Posterior cingulate gyrus (tissue), 11 donors: ENCODE measurements around the gene NUDT15.
A peak's percentile ranks its signal among the peaks of the same experiment; 100 is the strongest.
"Not testable (repeated sequence)": the region's sequence is repeated elsewhere in the genome, so short reads cannot be mapped to it uniquely, and the experiment has no call there.

ENCODE experiments used
- DNase-seq, 10 donors: peaks; one replicate each; pipeline versions ENCODE4 v3.0.0 to v3.0.0-alpha.2; 2020 to 2021; ENCODE audit warnings: mixed read lengths in 3 of 10
- intact Hi-C: fragments of 100-400 bp; cut with DNase I; formaldehyde crosslinking; loops from one replicate; pipeline ENCODE4 v1.15.1; 2023

NUDT15 gene

DNA sequence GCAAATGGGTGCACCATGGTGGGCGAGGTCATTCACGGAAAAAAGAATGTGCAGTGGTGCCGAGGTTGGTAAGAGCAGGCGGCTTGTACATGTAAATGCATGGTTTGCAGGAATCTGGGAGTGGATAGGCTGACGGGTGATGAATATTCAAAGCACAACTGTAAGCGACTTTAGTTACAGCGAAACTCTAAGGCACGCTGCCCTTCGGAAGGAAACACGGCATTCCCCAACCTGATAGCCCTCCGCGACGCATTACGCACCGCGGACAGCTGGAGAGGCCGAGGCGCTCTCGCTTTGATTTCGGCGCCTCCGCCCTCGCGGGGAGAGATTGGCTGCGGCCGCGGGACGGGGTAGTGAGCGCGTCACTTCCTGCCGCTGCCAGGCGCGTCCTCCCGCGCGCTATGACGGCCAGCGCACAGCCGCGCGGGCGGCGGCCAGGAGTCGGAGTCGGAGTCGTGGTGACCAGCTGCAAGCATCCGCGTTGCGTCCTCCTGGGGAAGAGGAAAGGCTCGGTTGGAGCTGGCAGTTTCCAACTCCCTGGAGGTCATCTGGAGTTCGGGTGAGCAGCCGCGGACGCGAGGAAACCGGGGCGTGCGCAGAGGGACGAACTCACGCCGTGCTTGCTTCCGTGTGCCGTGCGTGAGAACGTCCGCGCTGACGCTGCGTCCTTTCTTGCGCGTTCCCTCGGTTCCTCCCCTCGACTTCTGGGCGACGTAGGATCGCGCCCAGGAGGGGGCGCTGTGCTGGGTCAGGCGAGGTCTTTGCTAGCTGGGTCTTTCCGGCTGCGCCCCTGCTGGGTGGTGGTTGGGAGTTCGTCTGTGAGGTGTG lies at the start of gene NUDT15:
TSS of gene NUDT15 (plus strand) at position 381 of the 828 bp plus-strand sequence. CDS start at position 402, 21 bp downstream.
- DNase-seq: peak; percentile 85 to 99 (median 92)
- intact Hi-C loops: loop anchor here (2.0 kb wide), 1 partner anchor 57 kb away; the partner anchor contains the start of gene MED4

DNA sequence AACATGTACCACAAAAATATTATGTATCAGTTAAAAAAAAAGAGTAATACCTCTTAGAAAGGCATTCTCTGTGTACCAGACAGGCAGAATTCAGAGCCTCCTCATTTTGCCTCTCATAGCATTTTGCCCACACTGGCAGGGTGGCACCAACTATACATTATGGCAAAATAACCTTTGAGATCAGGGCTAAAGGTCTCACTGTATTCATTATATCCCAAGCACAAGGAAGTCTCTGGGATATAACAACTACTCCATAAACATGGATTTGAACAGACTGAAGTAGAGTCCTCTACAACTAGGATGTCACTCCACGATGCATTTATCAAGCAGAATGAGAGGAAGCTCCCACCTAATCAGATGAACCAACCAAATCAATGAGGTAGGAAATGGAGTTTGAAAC lies 47.1 kb upstream of the NUDT15 start:
- intact Hi-C loops: no loop called here
- no peak for DNase-seq

- no peak for DNase-seq
- intact Hi-C loops: no loop called here
These were observed 46.5 kb upstream of the NUDT15 start for GRCh38 chr13:47990920-47991466.

DNA sequence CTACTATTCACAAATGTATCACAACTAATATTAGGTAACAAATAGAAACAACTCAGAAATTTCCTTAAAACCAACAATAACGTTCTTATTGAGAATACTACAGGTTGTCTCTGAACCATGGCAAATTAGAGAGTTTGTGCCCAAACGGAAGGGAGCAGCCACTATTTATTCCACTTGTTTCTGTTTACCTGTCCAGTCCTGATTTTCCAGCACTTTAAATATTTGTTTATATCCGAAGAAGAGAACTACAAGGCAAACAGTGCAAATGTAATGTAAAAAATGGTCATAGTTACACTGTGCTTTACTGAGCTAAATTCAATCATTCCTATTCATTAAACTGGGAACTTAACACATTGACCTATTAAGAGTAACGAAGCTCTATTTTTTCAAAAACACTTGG lies 45.7 kb upstream of the NUDT15 start:
- no peak for DNase-seq
- intact Hi-C loops: no loop called here

GRCh38 chr13:47997384-47997783 lies 40.1 kb upstream of the NUDT15 start:
- intact Hi-C loops: no loop called here
- DNase-seq: no peak

- no peak for DNase-seq
These were observed 37.6 kb upstream of the NUDT15 start for GRCh38 chr13:47999973-48000372.

GRCh38 chr13:48000559-48001113 lies 36.9 kb upstream of the NUDT15 start:
- peak in 1 of 10 donors; percentile 16 for DNase-seq
- intact Hi-C loops: no loop called here

More at GRCh38 chr13:47999973-48000372, 37.6 kb upstream of the NUDT15 start:
- intact Hi-C loops: no loop called here

DNA sequence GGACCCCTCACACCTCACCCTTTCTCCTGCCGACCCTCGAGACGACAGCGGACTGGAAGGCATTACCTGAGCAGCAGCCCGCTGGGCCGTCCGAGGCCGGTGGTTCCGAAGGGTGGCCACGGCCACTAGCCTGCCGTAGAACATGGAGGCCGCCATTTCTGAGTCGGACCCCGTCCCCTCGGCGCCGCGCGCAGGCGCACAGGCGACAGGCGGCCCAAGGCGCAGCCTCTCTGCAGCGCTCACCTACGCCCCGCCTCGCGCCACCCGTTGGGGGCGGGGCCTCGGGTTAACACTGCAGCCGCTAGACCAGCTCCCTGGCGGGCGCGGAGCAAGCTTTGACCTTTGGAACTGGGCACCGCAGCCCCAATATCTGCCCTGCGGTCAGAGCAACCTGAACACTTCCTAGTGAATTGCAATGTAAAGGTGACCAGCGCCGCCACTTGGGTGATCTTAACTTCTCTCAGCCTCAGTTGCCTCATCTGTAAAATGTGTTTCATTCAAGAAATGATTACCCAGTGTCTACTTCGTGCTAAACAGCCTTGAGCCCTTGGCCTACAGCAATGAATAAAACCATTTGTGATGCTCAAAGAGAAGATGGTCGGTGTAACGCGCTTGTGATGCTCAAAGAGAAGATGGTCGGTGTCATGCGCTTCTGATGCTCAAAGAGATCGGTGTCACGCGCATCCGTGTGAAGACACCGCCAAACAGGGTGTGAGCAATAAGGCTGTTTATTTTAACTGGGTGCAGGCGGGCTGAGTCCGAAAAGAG lies 36.2 kb upstream of the NUDT15 start, which contains the start of gene SUCLA2:
TSS of gene SUCLA2 (minus strand) at position 160 of the 768 bp plus-strand sequence. CDS start at position 156, 4 bp downstream.
- DNase-seq: peak; percentile 82 to 98 (median 89)
- intact Hi-C loops: no loop called here

GRCh38 chr13:48001999-48002398 lies 35.5 kb upstream of the NUDT15 start:
- intact Hi-C loops: not testable (repeated sequence)
- peak in 3 of 10 donors; percentile 3 to 25 (median 13) for DNase-seq

DNA sequence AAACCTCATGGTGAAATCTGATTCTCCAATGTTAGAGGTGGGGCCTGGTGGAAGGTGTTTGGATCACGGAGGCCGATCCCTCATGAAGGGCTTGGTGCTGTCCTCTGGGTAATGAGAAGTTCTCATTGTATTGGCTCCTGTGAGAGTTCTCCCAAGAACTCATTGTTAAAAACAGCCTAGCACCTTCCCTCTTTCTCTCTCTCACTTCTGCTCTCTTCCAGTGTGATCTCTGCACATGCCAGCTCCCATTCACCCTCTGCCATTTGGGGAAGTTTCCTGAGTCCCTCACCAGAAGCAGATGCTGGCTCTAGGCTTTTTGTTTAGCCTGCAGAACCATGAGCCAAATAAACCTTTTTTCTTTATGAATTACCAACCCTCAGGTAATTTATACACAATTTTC lies 33.3 kb upstream of the NUDT15 start:
- peak in 1 of 10 donors; percentile 5 for DNase-seq
- intact Hi-C loops: no loop called here

- no peak for DNase-seq
- intact Hi-C loops: no loop called here
These were observed 31.1 kb upstream of the NUDT15 start for GRCh38 chr13:48006396-48006795.

DNA sequence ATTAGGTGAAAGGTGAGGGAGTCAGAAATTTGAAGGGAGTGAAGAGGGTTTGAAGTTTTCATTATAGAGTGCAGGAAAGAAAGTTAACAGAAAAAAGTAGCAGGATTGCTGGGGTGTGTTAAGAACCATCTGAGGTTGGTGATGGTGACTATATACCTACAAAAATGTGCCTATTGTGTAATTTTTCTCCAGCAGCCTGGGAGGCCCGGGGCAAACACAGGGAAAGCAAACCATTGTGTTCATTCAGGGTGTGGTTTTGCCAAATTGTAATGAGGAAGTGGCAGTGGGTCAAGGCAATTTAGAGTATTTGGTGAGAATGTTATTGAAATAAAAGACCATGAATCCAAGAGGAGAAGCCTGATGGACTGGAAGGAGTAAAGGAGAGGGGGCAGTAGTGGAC lies 28.2 kb upstream of the NUDT15 start:
- intact Hi-C loops: no loop called here
- no peak for DNase-seq

GRCh38 chr13:48010698-48011097 lies 26.8 kb upstream of the NUDT15 start:
- intact Hi-C loops: no loop called here
- no peak for DNase-seq

- intact Hi-C loops: no loop called here
- no peak for DNase-seq
These were observed 24.9 kb upstream of the NUDT15 start for GRCh38 chr13:48012668-48013067.

GRCh38 chr13:48014359-48014758 lies 23.2 kb upstream of the NUDT15 start:
- DNase-seq: no peak
- intact Hi-C loops: no loop called here

DNA sequence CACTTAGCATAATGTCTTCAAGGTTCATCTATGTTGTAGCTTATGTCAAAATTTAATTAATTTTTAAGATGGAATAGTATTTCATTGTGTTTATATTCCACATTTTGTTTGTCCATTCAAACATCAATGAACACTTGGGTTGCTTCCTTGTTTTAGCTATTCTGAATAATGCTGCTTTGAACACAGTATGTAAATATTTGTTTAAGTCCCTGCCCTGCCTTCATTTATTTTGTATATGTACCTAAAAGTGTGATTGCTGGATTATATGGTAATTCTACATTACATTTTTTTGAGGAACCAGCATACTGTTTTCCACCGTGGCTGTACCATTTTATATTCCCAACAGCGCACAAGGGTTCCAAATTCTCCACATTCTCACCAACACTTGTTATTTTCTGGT lies 18.9 kb upstream of the NUDT15 start:
- intact Hi-C loops: no loop called here
- no peak for DNase-seq

GRCh38 chr13:48019796-48020195 lies 17.7 kb upstream of the NUDT15 start:
- no peak for DNase-seq
- intact Hi-C loops: no loop called here

DNA sequence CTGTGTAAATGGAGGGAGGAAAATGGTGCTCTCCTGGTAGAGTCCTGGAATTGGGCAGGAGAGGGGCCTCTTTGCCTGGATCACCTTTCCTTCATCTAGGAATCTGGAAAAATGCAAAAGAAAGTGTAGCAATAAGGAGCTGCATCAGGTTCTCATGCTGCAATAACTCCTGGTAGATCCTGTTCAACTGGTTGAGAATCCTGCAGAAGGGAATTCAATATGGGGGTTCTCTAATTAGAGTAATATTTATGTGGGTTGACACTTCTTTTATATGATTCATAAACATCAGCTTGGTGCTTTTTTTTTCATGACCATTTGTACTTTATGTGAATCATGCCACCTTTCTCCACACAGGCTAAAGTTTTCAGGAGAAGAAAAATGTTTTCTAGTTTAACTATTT lies 9.5 kb upstream of the NUDT15 start:
- no peak for DNase-seq
- intact Hi-C loops: no loop called here

GRCh38 chr13:48029859-48030258 lies 7.7 kb upstream of the NUDT15 start:
- DNase-seq: no peak
- intact Hi-C loops: no loop called here

DNA sequence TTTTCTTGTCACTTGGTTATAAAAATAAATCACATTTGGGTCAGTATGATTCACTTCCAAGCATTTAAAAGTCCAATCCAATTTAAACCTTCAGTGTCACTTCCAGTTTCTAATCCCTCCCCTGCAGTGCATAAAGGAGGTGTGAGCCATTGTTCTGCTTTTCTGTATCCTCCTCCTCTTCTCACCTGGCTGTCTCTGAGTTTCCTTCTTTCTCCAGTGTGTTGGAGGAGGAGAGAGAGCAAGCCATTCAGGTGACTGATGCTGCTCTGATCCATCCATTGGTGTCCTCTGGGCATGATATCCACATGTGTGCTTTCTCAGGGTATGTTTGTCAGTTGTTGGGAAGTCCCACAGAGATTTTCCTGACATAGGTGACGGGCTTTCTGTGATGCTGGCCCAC lies 1.2 kb downstream of the NUDT15 start:
- intact Hi-C loops: loop anchor here (2.0 kb wide), 1 partner anchor 56 kb away; the partner anchor contains the start of gene MED4
- no peak for DNase-seq

DNA sequence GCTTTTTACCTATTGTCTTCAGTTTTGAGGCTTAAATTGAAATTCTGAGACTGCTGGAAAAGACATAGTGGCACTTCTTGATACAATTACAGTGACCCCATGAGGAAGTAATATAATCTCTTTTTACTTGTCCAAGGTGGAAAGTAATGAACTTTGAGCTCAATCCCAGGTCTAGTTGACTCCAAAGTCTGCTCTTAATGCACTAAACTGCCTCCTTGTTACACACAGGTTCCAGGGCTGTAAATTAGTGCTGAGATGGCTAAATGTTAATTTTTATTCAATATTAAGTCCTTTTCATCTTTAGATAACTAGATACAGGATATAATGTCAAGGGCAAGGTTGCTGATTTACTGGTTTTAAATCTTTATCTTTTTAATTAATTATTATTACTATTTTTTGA lies 2.5 kb downstream of the NUDT15 start:
- no peak for DNase-seq
- intact Hi-C loops: no loop called here
